Esophagus squamous epithelium (tissue), 5 donors: ENCODE measurements around the gene PSG11. TPM values are rescaled to one million over a fixed set of nuclear protein-coding genes. Genes with fewer than 3 reads are reported as not detected.
"Not testable (repeated sequence)": the region's sequence is repeated elsewhere in the genome, so short reads cannot be mapped to it uniquely, and the experiment has no call there.

Source experiments
- DNase-seq: peaks from one replicate; lab custom pipeline; 2025; lab: John Stamatoyannopoulos, UW
- H3K27ac ChIP-seq, 4 donors: fragments of 200-600 bp; sonication (generic); one replicate each; pipeline ENCODE4 v1.5.1; 2016 to 2019; ENCODE audit warnings: mild to moderate bottlenecking in 1 of 4
- H3K27me3 ChIP-seq, 4 donors: fragments of 200-600 bp; sonication (generic); 1 replicate in 3 of 4; 2 replicates in 1 of 4; pipeline versions ENCODE4 v1.5.1 to v1.6.0; 2017 to 2021; ENCODE audit warnings: antibody characterized with exemption in 1 of 4
- H3K36me3 ChIP-seq, 3 donors: fragments of 200-600 bp; sonication (generic); one replicate each; pipeline ENCODE4 v1.5.1; 2016 to 2019
- H3K4me1 ChIP-seq, 3 donors: fragments of 200-600 bp; sonication (generic); one replicate each; pipeline ENCODE4 v1.5.1; 2017 to 2019
- H3K4me3 ChIP-seq, 4 donors: fragments of 200-600 bp; sonication (generic); 1 replicate in 3 of 4; 2 replicates in 1 of 4; pipeline ENCODE4 v1.5.1; 2016 to 2019; ENCODE audit warnings: mild to moderate bottlenecking in 2 of 4, moderate library complexity in 1 of 4
- H3K9me3 ChIP-seq, 3 donors: fragments of 200-600 bp; sonication (generic); one replicate each; pipeline ENCODE4 v1.5.1; 2016 to 2019
- CTCF ChIP-seq, 6 experiments: fragments of 450-650 bp in 4 of 6; fragments of 200-600 bp in 2 of 6; sonication (generic) in 2 of 6; IDR thresholded peaks; one replicate each; pipeline ENCODE4 v1.5.1; 2016 to 2019; ENCODE audit warnings: antibody characterized with exemption in 6 of 6, mild to moderate bottlenecking in 4 of 6, moderate library complexity in 4 of 6
- POLR2A ChIP-seq, 4 donors: fragments of 450-650 bp; IDR thresholded peaks; one replicate each; pipeline ENCODE4 v1.6.1; 2017; ENCODE audit warnings: antibody characterized with exemption in 4 of 4, mild to moderate bottlenecking in 4 of 4, moderate library complexity in 3 of 4
- WGBS, 2 donors: methylation state at CpG; one replicate each; pipeline ENCODE4 v1.1.5; 2018; 5-methylcytosine and 5-hydroxymethylcytosine counted together
- intact Hi-C: fragments of 100-400 bp; cut with DNase I; formaldehyde crosslinking; loops from one replicate; pipeline ENCODE4 v1.15.0; 2022
- total RNA-seq, 4 donors: library from RNA; depleted of rRNA; stranded (reverse); fragments of >200 nt; gene quantifications; one replicate each; pipeline ENCODE4 v1.1.0, GENCODE V29; 2016
- donor health status: DM: yes; HTN: yes; CAD: no.

Gene PSG11
- total RNA-seq, 4 donors from 2014 or later, result not detected

- Histone ChIP-seq H3K36me3 (no peaks in the 10 kb centered on the region), H3K4me1 (no peaks in the 10 kb centered on the region), H3K9me3 (no peaks in the 10 kb centered on the region), H3K27me3 (no peaks in the 10 kb centered on the region), H3K27ac (no peak overlapping the region), H3K4me3 (no peak overlapping the region)
- no peak for DNase-seq
- TF ChIP-seq CTCF (IDR thresholded peaks at IDR 0.05), result no peak
- TF ChIP-seq POLR2A (IDR thresholded peaks at IDR 0.05), result no peak
- intact Hi-C loops, result no loop called here
- 80 to 81% methylated on average over 4 of the region's 4 CpGs for WGBS, 2 donors
Measured at GRCh38 chr19:43028866-43029265, 2.6 kb upstream of the PSG11 start.

GRCh38 chr19:43027985-43028384, 1.7 kb upstream of the PSG11 start:
- H3K9me3 ChIP-seq, H3K27me3 ChIP-seq, H3K4me1 ChIP-seq, DNase-seq, intact Hi-C loops, H3K27ac ChIP-seq, H3K4me3 ChIP-seq, H3K36me3 ChIP-seq: not testable (repeated sequence)
- peak in 1 of 6 experiments; percentile 30 for TF ChIP-seq CTCF (IDR thresholded peaks at IDR 0.05)
- WGBS, 2 donors, result 44 to 59% methylated on average over 5 to 8 of the region's 10 CpGs

GRCh38 chr19:43027061-43027460, 792 bp upstream of the PSG11 start:
- H3K4me3 ChIP-seq, H3K36me3 ChIP-seq, H3K27ac ChIP-seq, H3K9me3 ChIP-seq, DNase-seq, H3K27me3 ChIP-seq, H3K4me1 ChIP-seq, intact Hi-C loops: not testable (repeated sequence)
- WGBS, 2 donors, result 87% methylated on average over 4 of the region's 8 CpGs; no CpG with 5 or more reads in 1 of the 2 donors

GRCh38 chr19:43022098-43022497, 4.2 kb downstream of the PSG11 start:
- DNase-seq, H3K4me1 ChIP-seq, H3K4me3 ChIP-seq, intact Hi-C loops, H3K27ac ChIP-seq, H3K27me3 ChIP-seq, H3K36me3 ChIP-seq, H3K9me3 ChIP-seq: not testable (repeated sequence)
- WGBS, 2 donors, result 28 to 48% methylated on average over 4 of the region's 4 CpGs

GRCh38 chr19:43021629-43022028, 4.6 kb downstream of the PSG11 start:
- H3K27me3 ChIP-seq, DNase-seq, H3K4me1 ChIP-seq, H3K4me3 ChIP-seq, intact Hi-C loops, H3K9me3 ChIP-seq, H3K36me3 ChIP-seq: not testable (repeated sequence)
- peak overlapping the region in 1 of 4 donors; percentile 48 for H3K27ac ChIP-seq
- WGBS, 2 donors, result 25 to 37% methylated on average over 3 to 4 of the region's 4 CpGs

GRCh38 chr19:43019588-43019987, 6.7 kb downstream of the PSG11 start:
- DNase-seq, H3K4me1 ChIP-seq, H3K4me3 ChIP-seq, intact Hi-C loops, H3K36me3 ChIP-seq, H3K27ac ChIP-seq, H3K27me3 ChIP-seq, H3K9me3 ChIP-seq: not testable (repeated sequence)

- H3K4me3 ChIP-seq, H3K36me3 ChIP-seq, intact Hi-C loops, DNase-seq, H3K27me3 ChIP-seq, H3K27ac ChIP-seq, H3K4me1 ChIP-seq, H3K9me3 ChIP-seq: not testable (repeated sequence)
- 61 to 78% methylated on average over 3 to 4 of the region's 4 CpGs for WGBS, 2 donors
Measured at GRCh38 chr19:43005841-43006240, 20.4 kb downstream of the PSG11 start.

GRCh38 chr19:43004846-43005245, 21.4 kb downstream of the PSG11 start:
- H3K4me3 ChIP-seq, H3K36me3 ChIP-seq, H3K27me3 ChIP-seq, H3K4me1 ChIP-seq, DNase-seq, intact Hi-C loops, H3K9me3 ChIP-seq, H3K27ac ChIP-seq: not testable (repeated sequence)
- WGBS, 2 donors, result 59 to 74% methylated on average over 4 of the region's 4 CpGs

- H3K27me3 ChIP-seq, H3K4me1 ChIP-seq, H3K4me3 ChIP-seq, H3K9me3 ChIP-seq, H3K36me3 ChIP-seq, DNase-seq, intact Hi-C loops, H3K27ac ChIP-seq: not testable (repeated sequence)
- 47% methylated on average over 1 of the region's 1 CpG; no CpG with 5 or more reads in 1 of the 2 donors for WGBS, 2 donors
Measured at GRCh38 chr19:43003634-43004033, 22.6 kb downstream of the PSG11 start.

- H3K4me1 ChIP-seq, H3K27me3 ChIP-seq, intact Hi-C loops, H3K9me3 ChIP-seq, H3K27ac ChIP-seq, H3K4me3 ChIP-seq, DNase-seq, H3K36me3 ChIP-seq: not testable (repeated sequence)
- 42 to 47% methylated on average over 2 of the region's 2 CpGs for WGBS, 2 donors
Measured at GRCh38 chr19:43002948-43003347, 23.3 kb downstream of the PSG11 start.

GRCh38 chr19:42996161-42996560, 30.1 kb downstream of the PSG11 start:
- DNase-seq, H3K27me3 ChIP-seq, H3K4me3 ChIP-seq, H3K4me1 ChIP-seq, H3K27ac ChIP-seq, intact Hi-C loops, H3K9me3 ChIP-seq, H3K36me3 ChIP-seq: not testable (repeated sequence)
- WGBS, 2 donors, result 75 to 81% methylated on average over 3 of the region's 3 CpGs
